ENCODE results near the gene SUN1.

SUN1 gene

GRCh38 chr7:876077-876971, 44.0 kb downstream of the SUN1 start, which contains the start of gene GET4:
TSS of gene GET4 (plus strand) at chr7:876554. CDS start at chr7:876646, 92 bp downstream.
- Histone ChIP-seq H3K27ac (ENCODE audit: low read depth, low read length) (peak within 1 kb of the TSS; percentile 84), H3K9me3 (ENCODE audit: control insufficient read depth in 1 of 2, low read length in 2 of 2) (no peaks in the 10 kb centered on the region), H3K4me1 (ENCODE audit: control insufficient read depth in 1 of 2, insufficient read depth in 2 of 2, low read length in 2 of 2) (peaks cover 15 to 17% of the 10 kb centered on the region in 2 donors), H3K36me3 (ENCODE audit: control insufficient read depth in 1 of 2, insufficient read depth in 2 of 2, low read length in 2 of 2) (peaks cover 0 to 19% of the 10 kb centered on the region in 2 donors), H3K9ac (ENCODE audit: low read depth in 1 of 2, low read length in 2 of 2) (peak within 1 kb of the TSS; percentile 73 to 80), H3K27me3 (ENCODE audit: control insufficient read depth in 1 of 2, insufficient read depth in 2 of 2, low read length in 2 of 2) (no peaks in the 10 kb centered on the region), H3K4me3 (ENCODE audit: low read depth in 1 of 2, low read length in 2 of 2) (peak within 1 kb of the TSS; percentile 76 to 88)

- Histone ChIP-seq H3K4me1 (ENCODE audit: control insufficient read depth in 1 of 2, insufficient read depth in 2 of 2, low read length in 2 of 2) (peaks cover 15 to 17% of the 10 kb centered on the region in 2 donors), H3K9me3 (ENCODE audit: control insufficient read depth in 1 of 2, low read length in 2 of 2) (no peaks in the 10 kb centered on the region), H3K36me3 (ENCODE audit: control insufficient read depth in 1 of 2, insufficient read depth in 2 of 2, low read length in 2 of 2) (peaks cover 0 to 14% of the 10 kb centered on the region in 2 donors), H3K9ac (ENCODE audit: low read depth in 1 of 2, low read length in 2 of 2) (peak overlapping the region; percentile 73 to 80), H3K27me3 (ENCODE audit: control insufficient read depth in 1 of 2, insufficient read depth in 2 of 2, low read length in 2 of 2) (no peaks in the 10 kb centered on the region), H3K27ac (ENCODE audit: low read depth, low read length) (peak overlapping the region; percentile 73), H3K4me3 (ENCODE audit: low read depth in 1 of 2, low read length in 2 of 2) (peak overlapping the region; percentile 76 to 88)
Observed at GRCh38 chr7:876972-877311, 44.7 kb downstream of the SUN1 start.

DNA sequence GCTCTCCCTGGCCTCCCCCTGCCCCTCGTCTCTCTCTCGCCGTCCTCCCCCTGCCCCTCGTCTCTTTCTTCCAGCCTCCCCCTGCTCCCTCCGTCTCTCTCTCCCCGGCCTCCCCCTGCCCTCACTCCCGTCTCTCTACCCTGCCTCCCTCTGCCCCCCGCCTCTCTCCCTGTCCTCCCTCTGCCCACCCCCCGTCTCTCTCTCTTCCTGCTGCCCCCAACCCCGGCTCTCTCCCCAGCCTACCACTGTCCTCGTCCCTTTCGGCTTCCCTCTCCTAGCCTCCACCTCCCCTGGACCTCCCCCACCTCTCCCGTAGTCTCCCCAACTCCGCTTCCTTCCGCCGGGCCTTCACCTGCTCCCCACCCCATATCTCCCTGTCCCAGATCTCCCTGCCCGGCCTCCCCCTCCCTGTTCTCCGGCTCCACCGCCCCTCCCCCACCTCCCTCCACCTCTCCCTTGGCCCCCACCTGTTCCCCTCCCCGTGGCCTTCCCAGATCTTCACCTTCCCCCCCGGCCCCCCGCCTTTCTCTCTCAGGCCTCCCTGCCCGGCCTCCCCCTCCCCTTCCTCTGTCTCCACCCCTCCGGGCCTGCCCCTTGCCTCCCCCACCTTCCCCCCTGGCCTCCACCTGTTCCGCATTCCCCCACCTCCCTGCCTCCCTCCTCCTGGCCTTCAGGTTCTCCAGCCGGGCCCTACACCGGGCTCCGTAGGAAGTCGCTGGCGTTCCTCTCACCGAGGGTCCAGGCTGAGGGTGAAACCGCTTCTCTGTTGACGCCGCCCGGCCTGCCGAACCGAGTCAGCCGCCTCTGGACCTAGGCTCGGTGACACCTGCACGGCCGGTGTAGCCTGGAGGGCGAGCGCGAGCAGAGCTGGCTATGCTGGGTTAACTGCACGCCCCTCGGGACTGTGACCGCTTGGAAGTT, 45.3 kb downstream of the SUN1 start:
- Histone ChIP-seq H3K9ac (ENCODE audit: low read depth in 1 of 2, low read length in 2 of 2) (peak overlapping the region; percentile 66 to 73), H3K36me3 (ENCODE audit: control insufficient read depth in 1 of 2, insufficient read depth in 2 of 2, low read length in 2 of 2) (peaks cover 0 to 7% of the 10 kb centered on the region in 2 donors), H3K27me3 (ENCODE audit: control insufficient read depth in 1 of 2, insufficient read depth in 2 of 2, low read length in 2 of 2) (no peaks in the 10 kb centered on the region), H3K9me3 (ENCODE audit: control insufficient read depth in 1 of 2, low read length in 2 of 2) (no peaks in the 10 kb centered on the region), H3K4me1 (ENCODE audit: control insufficient read depth in 1 of 2, insufficient read depth in 2 of 2, low read length in 2 of 2) (peaks cover 15 to 17% of the 10 kb centered on the region in 2 donors), H3K27ac (ENCODE audit: low read depth, low read length) (peak overlapping the region; percentile 73), H3K4me3 (ENCODE audit: low read depth in 1 of 2, low read length in 2 of 2) (peak overlapping the region; percentile 78 to 88)

DNA sequence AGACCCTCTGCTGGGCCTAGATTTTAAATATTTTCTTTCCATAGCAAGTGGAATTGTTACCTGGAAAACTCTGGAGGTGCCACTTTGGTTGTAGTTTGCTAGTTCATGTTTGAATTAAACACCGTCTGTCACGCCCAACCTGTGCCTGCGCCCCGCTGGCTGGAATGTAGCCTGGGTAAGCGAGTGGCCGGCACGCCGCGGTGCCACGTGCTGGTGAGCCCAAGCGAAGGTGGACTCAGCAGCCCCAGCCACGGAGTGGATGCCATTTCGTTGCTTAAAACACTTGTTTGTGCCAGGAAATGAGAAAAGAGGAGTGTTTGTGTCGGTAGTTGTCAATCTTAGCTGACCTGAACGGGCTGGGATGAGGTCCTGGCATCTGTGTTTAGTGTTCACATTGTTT, 46.8 kb downstream of the SUN1 start:
- no peak overlapping the region for H3K9ac ChIP-seq (ENCODE audit: low read depth in 1 of 2, low read length in 2 of 2)
- H3K4me3 ChIP-seq (ENCODE audit: low read depth in 1 of 2, low read length in 2 of 2), result no peak overlapping the region
- H3K9me3 ChIP-seq (ENCODE audit: control insufficient read depth in 1 of 2, low read length in 2 of 2), result no peaks in the 10 kb centered on the region
- no peak overlapping the region for H3K27ac ChIP-seq (ENCODE audit: low read depth, low read length)
- peaks cover 10 to 12% of the 10 kb centered on the region in 2 donors for H3K4me1 ChIP-seq (ENCODE audit: control insufficient read depth in 1 of 2, insufficient read depth in 2 of 2, low read length in 2 of 2)
- no peaks in the 10 kb centered on the region for H3K27me3 ChIP-seq (ENCODE audit: control insufficient read depth in 1 of 2, insufficient read depth in 2 of 2, low read length in 2 of 2)
- H3K36me3 ChIP-seq (ENCODE audit: control insufficient read depth in 1 of 2, insufficient read depth in 2 of 2, low read length in 2 of 2), result peaks cover 0 to 9% of the 10 kb centered on the region in 2 donors

DNA sequence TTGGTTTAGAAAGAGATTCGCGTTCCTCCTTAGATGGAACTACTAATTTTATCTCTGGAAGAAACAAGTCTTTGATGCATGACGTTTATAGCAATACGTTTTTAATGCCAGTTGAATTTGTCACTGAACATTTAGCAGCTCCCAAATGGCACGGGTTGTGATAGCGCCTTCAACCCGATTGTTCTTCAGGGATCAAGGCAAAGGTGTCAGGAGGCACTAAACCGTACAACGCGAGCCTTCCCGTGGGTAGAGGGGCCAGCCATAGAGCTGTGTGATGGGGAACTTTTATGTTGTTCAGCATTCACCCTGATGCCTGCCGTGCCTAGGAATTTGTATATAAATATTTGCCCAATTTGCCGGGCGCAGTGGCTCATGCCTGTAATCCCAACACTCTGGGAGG, 47.4 kb downstream of the SUN1 start:
- Histone ChIP-seq H3K4me1 (ENCODE audit: control insufficient read depth in 1 of 2, insufficient read depth in 2 of 2, low read length in 2 of 2) (peaks cover 10 to 12% of the 10 kb centered on the region in 2 donors), H3K9ac (ENCODE audit: low read depth in 1 of 2, low read length in 2 of 2) (no peak overlapping the region), H3K27ac (ENCODE audit: low read depth, low read length) (no peak overlapping the region)

GRCh38 chr7:880450-880849, 48.2 kb downstream of the SUN1 start:
- Histone ChIP-seq H3K4me3 (ENCODE audit: low read depth in 1 of 2, low read length in 2 of 2) (no peak overlapping the region), H3K9ac (ENCODE audit: low read depth in 1 of 2, low read length in 2 of 2) (no peak overlapping the region), H3K9me3 (ENCODE audit: control insufficient read depth in 1 of 2, low read length in 2 of 2) (no peaks in the 10 kb centered on the region), H3K27ac (ENCODE audit: low read depth, low read length) (no peak overlapping the region), H3K27me3 (ENCODE audit: control insufficient read depth in 1 of 2, insufficient read depth in 2 of 2, low read length in 2 of 2) (no peaks in the 10 kb centered on the region), H3K36me3 (ENCODE audit: control insufficient read depth in 1 of 2, insufficient read depth in 2 of 2, low read length in 2 of 2) (peaks cover 0 to 9% of the 10 kb centered on the region in 2 donors), H3K4me1 (ENCODE audit: control insufficient read depth in 1 of 2, insufficient read depth in 2 of 2, low read length in 2 of 2) (peaks cover 10 to 14% of the 10 kb centered on the region in 2 donors)

More for the DNA sequence above, 47.4 kb downstream of the SUN1 start:
- H3K4me3 ChIP-seq (ENCODE audit: low read depth in 1 of 2, low read length in 2 of 2), result no peak overlapping the region
- no peaks in the 10 kb centered on the region for H3K27me3 ChIP-seq (ENCODE audit: control insufficient read depth in 1 of 2, insufficient read depth in 2 of 2, low read length in 2 of 2)
- no peaks in the 10 kb centered on the region for H3K9me3 ChIP-seq (ENCODE audit: control insufficient read depth in 1 of 2, low read length in 2 of 2)
- H3K36me3 ChIP-seq (ENCODE audit: control insufficient read depth in 1 of 2, insufficient read depth in 2 of 2, low read length in 2 of 2), result peaks cover 0 to 9% of the 10 kb centered on the region in 2 donors

DNA sequence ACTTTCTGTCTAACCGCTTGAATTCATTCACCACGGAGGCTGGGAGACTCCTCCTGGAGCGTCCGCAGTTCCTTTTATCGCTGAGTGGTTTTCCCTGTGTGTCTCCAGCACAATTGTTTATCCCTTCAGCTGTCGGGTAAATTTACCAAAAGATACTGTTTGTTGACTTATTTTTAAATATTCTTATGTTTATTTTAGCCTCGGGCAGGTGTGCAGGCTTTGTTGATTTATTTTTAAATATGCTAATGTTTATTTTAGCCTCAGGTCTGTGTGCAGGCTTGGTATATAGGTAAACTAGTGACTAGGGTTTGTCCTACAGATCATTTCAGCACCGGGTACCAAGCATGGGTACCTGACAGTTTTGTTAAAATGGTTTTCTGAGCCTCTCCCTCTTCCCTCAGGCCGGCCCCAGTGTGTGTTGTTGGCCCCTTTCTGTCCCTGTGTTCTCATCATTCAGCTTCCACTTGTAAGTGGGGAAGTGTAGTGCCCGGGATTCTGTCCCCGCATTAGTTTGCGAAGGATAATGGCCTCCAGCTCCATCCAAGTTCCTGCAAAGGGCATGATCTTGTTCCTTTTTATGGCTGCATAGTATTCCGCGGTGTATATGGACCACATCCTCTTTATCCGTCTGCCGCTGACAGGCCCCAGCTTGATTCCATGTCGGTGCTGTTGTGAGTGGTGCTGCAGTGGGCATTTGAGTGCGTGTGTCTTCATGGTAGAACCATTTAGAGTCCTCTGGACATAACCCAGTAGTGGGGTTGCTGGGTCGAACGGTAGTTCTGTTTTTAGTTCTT, 49.4 kb downstream of the SUN1 start:
- no peak overlapping the region for H3K9ac ChIP-seq (ENCODE audit: low read depth in 1 of 2, low read length in 2 of 2)
- peaks cover 0 to 20% of the 10 kb centered on the region in 2 donors for H3K36me3 ChIP-seq (ENCODE audit: control insufficient read depth in 1 of 2, insufficient read depth in 2 of 2, low read length in 2 of 2)
- no peak overlapping the region for H3K27ac ChIP-seq (ENCODE audit: low read depth, low read length)
- H3K27me3 ChIP-seq (ENCODE audit: control insufficient read depth in 1 of 2, insufficient read depth in 2 of 2, low read length in 2 of 2), result no peaks in the 10 kb centered on the region
- H3K4me3 ChIP-seq (ENCODE audit: low read depth in 1 of 2, low read length in 2 of 2), result no peak overlapping the region
- peaks cover 10 to 14% of the 10 kb centered on the region in 2 donors for H3K4me1 ChIP-seq (ENCODE audit: control insufficient read depth in 1 of 2, insufficient read depth in 2 of 2, low read length in 2 of 2)
- H3K9me3 ChIP-seq (ENCODE audit: control insufficient read depth in 1 of 2, low read length in 2 of 2), result no peaks in the 10 kb centered on the region

DNA sequence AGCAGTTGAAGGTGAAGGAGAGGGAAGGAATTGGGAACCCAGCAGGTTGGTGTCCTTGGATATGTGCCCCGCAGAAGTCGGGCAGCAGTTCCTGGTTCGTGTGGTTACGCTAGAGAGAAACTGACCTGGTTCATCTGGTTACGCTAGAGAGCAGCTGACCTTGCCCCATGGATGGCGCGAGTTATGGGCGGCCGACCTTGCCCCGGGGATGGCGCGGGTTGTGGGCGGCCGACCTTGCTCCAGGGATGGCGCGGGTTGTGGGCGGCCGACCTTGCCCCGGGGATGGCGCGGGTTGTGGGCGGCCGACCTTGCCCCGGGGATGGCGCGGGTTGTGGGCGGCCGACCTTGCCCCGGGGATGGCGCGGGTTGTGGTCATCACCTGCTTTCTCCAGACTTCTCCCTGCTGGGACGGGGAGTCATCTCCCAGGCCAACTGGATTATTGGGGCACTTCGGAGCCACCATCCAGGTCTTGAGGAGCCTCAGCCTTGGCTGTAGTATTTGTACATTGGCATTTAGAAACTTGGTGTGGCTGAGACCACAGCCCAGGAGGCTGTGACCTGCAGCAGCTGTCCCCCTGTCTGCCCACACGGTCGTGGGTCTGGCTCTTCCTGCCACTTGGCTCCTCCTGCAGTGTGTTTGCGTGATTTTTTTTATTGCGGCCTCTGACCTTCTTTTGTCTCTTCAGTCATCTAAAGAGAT, 50.2 kb downstream of the SUN1 start:
- H3K4me1 ChIP-seq (ENCODE audit: control insufficient read depth in 1 of 2, insufficient read depth in 2 of 2, low read length in 2 of 2), result peaks cover 10 to 14% of the 10 kb centered on the region in 2 donors
- H3K9ac ChIP-seq (ENCODE audit: low read depth in 1 of 2, low read length in 2 of 2), result no peak overlapping the region
- no peak overlapping the region for H3K27ac ChIP-seq (ENCODE audit: low read depth, low read length)

More for the DNA sequence above, 50.2 kb downstream of the SUN1 start:
- no peaks in the 10 kb centered on the region for H3K9me3 ChIP-seq (ENCODE audit: control insufficient read depth in 1 of 2, low read length in 2 of 2)
- H3K27me3 ChIP-seq (ENCODE audit: control insufficient read depth in 1 of 2, insufficient read depth in 2 of 2, low read length in 2 of 2), result no peaks in the 10 kb centered on the region
- H3K36me3 ChIP-seq (ENCODE audit: control insufficient read depth in 1 of 2, insufficient read depth in 2 of 2, low read length in 2 of 2), result peaks cover 0 to 28% of the 10 kb centered on the region in 2 donors
- H3K4me3 ChIP-seq (ENCODE audit: low read depth in 1 of 2, low read length in 2 of 2), result no peak overlapping the region

Measured in duodenal mucosa (tissue), 2 donors.